Measurements from ENCODE around the gene DYNLT1. TPM values are rescaled to one million over a fixed set of nuclear protein-coding genes. Genes with fewer than 3 reads are reported as not detected.
"Not testable (repeated sequence)": the region's sequence is repeated elsewhere in the genome, so short reads cannot be mapped to it uniquely, and the experiment has no call there.

DYNLT1 gene
- total RNA-seq, 1 experiment from 2014 or later: 154 TPM

GRCh38 chr6:158663625-158664165 is 19.2 kb upstream of the DYNLT1 start:
- DNase-seq (ENCODE audit: low spot score): no peak

DNA sequence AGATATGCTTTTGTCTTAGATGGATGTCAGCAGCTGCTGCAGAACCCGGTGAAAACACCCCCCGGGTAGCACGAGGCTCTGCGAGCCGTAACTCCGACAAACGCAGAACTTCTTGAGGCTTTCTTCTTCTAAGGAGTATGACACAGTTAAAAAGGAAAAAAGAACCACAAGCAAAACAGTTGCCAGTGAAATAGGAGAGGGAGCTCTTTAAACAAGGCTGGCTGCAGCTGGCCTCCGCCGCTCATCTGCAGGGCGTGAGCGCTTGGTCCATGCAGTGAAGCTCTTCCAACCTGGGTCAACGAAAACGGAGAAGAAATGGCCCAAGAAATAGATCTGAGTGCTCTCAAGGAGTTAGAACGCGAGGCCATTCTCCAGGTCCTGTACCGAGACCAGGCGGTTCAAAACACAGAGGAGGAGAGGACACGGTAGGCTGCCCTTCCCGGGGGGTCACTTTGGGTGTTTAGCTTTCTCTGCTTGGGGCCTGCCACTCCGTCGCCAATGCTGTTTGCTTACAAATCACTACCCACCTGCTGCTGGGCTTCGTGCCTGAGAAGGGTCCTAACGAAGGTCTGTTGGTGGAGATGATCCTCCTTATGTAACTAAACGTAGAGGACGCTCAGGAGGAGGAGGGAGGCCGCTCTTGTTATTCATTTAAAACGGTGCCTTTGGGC is 18.5 kb upstream of the DYNLT1 start:
- no peak for DNase-seq (ENCODE audit: low spot score)

- DNase-seq (ENCODE audit: low spot score): no peak
These were observed 18.0 kb upstream of the DYNLT1 start for GRCh38 chr6:158662607-158662953.

GRCh38 chr6:158661156-158661685 is 16.7 kb upstream of the DYNLT1 start:
- DNase-seq (ENCODE audit: low spot score): no peak

- no peak for DNase-seq (ENCODE audit: low spot score)
These were observed 15.8 kb upstream of the DYNLT1 start for GRCh38 chr6:158660333-158660754.

- peak; percentile 55 for DNase-seq (ENCODE audit: low spot score)
These were observed 12.4 kb upstream of the DYNLT1 start for GRCh38 chr6:158656986-158657385.

DNA sequence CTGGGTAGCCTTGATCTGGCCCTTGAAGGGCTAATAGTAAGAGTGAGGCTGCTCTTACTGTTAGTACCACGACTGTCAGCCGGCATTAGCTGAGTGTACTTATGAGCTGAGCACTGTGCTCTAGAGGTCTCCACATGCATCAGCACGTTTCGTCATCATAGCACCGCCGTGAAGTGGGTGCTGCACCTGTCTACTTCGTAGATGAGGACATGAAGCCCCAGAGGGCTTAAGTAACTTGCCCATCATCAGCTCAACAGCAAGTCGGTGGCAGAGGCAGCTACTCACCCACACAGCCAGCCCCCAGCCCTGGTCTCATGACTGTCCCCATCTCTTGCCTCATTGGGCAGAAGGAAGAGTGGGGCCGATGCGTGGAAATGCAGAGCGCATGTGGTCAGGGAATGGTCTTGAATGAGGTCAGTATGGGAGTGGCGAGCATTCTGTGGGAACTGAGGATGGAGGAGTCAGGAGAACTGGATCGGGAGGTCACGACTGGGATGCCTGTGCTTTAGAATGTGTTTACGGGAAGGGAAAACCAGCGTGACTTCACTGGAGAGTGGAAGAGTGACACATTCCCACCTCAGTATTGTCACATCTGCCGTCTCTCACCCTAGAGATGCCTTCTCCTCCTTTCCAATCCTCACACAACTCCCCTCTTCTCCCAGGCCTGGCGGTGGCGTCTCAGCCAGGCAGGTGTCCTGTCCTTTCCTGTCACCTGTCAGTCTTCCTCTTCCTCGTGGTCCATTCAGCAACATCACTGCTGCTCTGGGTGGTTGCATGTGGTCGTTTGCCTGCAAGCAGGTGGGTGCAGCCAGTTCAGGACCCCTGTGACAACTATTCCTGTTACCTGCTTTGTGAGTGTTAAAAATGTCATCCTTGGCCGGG is 11.3 kb upstream of the DYNLT1 start:
- no peak for DNase-seq (ENCODE audit: low spot score)

DNA sequence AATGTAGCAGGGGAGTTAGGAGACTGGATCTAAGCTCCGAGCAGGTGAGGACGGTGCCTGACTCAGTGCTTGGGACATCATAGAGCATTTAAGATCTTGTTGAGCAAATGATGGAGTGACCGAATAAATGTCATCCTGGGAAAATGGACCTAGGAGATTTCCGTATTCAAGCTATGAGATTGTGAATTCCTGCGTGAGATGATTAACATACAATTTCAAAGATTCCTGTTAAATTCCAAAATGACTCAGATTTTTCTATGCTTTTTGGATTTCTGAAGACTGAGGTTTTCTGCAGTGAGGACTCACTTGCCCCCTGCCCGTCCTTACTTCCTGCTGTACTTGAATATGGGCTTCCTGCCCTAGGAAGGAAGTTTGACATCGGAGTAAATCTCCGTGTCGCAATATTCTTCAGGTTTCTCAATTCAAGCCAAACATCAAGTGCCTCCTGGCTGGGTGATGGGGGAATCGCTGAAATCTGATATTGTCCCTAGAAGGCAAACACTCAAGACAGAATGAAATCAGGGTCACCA is 10.5 kb upstream of the DYNLT1 start:
- peak; percentile 51 for DNase-seq (ENCODE audit: low spot score)

DNA sequence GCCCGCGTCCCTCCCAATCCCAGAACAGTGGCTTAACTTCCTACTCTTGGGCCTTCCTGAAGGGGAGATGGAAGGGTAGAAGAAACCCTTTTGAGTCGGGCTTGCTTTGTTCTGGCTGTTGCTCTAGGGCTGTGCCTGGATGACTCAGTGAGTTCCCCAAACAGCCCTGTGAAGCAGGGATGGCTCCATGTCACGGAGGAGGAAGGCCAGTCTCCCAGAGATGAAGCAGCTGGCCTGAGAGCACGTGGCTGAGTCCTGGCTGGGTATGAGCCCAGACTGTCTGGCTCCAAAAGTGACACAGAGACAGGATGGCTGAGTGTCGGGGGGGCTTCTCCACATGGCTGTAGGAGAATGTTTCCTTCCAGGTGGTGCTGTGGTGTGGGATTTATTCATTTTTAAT is 10.0 kb upstream of the DYNLT1 start:
- peak; percentile 70 for DNase-seq (ENCODE audit: low spot score)

- no peak for DNase-seq (ENCODE audit: low spot score)
These were observed 9.2 kb upstream of the DYNLT1 start for GRCh38 chr6:158653577-158654354.

DNA sequence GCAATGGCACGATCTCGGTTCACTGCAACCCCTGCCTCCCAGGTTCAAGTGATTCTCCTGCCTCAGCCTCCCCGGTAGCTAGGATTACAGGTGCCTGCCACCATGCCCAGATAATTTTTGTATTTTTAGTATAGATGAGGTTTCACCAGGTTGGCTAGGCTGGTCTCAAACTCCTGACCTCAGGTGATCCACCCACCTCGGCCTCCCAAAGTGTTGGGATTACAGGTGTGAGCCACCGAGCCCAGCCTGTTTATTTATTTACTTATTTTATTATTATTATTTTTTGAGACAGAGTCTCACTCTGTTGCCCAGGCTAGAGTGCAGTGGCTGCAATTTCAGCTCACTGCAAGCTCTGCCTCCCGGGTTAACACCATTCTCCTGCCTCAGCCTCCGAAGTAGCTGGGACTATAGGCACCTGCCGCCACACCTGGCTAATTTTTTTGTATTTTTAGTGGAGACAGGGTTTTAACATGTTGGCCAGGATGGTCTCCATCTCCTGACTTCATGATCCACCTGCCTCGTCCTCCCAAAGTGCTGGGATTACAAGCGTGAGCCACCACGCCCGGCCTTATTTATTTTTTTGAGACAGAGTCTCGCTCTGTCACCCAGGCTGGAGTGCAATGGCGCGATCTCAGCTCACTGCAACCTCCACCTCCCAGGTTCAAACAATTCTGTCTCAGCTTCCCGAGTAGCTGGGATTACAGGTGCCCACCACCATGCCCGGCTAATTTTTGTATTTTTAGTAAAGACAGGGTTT is 7.6 kb upstream of the DYNLT1 start:
- not testable (repeated sequence) for DNase-seq (ENCODE audit: low spot score)

GRCh38 chr6:158649289-158650143 is 5.0 kb upstream of the DYNLT1 start, which contains the start of gene SYTL3:
Gene SYTL3 (plus strand): TSS chr6:158650054. CDS start chr6:158663269, 13,215 bp downstream.
- DNase-seq (ENCODE audit: low spot score): peak; percentile 63

DNA sequence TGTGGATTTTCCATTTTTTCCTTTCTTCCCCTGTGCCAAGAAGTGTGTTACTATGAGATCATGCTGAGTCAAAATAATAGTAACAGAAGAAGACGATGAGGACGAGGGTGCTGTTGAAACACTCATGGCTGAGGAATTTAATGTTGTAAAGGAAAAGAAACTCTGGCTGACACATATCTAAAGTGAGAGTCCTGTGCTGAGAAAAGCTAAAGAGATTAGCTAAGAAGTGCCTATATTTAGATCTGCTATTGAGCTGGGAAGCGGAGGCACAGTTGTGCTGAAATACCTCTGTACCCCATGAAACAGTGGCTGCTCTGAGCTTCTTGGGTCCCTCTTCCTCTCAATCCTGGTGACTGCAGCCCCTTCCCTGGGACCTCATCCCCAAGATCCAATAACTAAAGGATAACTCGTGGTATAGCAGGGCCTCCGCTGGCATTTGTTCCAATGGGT is 4.2 kb upstream of the DYNLT1 start:
- peak; percentile 85 for DNase-seq (ENCODE audit: low spot score)

DNA sequence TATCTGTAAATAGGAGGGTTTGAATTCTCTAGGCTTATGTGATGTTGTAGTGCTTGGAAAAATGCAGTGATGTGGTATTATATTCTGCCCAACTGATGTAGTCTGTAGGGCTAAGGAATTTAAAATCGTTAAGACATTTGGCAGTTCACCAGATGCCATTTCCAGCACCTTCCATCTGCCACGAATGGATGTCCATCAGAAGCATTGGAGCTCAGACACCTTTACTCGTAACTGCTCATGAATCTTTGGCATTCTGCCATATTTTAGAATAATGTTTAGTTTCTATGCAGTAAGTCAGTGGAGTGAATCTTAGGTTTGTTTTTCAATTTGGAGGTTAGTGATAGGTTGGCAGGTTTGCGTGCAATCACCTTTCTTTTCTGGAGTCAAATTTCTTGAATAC is 3.0 kb upstream of the DYNLT1 start:
- no peak for DNase-seq (ENCODE audit: low spot score)

- DNase-seq (ENCODE audit: low spot score): no peak
These were observed 1.7 kb upstream of the DYNLT1 start for GRCh38 chr6:158646023-158646910.

GRCh38 chr6:158645064-158646022 is 800 bp upstream of the DYNLT1 start:
- no peak for DNase-seq (ENCODE audit: low spot score)

- no peak for DNase-seq (ENCODE audit: low spot score)
These were observed 710 bp downstream of the DYNLT1 start for GRCh38 chr6:158643836-158644230.

Data from A172 (cell line).